NB4 (cell line): Measurements from ENCODE around the gene SLMAP.

Experiments used
- DNase-seq: peaks from one replicate; pipeline ENCODE4 v3.0.0; 2010; ENCODE audit warnings: low read depth
- H3K4me3 ChIP-seq: one replicate; pipeline ENCODE4 v1.5.1; 2011; ENCODE audit warnings: mild to moderate bottlenecking, low read depth, low read length, moderate library complexity
- CTCF ChIP-seq: IDR thresholded peaks from one replicate; pipeline ENCODE4 v1.5.1; 2012; ENCODE audit warnings: low read depth, low read length
- MAX ChIP-seq: IDR thresholded peaks from 2 replicates; pipeline ENCODE4 v1.6.1; 2011; ENCODE audit warnings: low read depth, low read length
- MYC ChIP-seq: IDR thresholded peaks from 2 replicates; pipeline ENCODE4 v1.6.1; 2011; ENCODE audit warnings: low read depth, low read length
- POLR2A ChIP-seq: IDR thresholded peaks from 2 replicates; pipeline ENCODE4 v1.6.1; 2011; ENCODE audit warnings: mild to moderate bottlenecking; ENCODE audit not compliant: insufficient read length; ENCODE audit errors: extremely low read depth

SLMAP gene

GRCh38 chr3:57957824-57958223 lies 201.7 kb downstream of the SLMAP start:
- H3K4me3 ChIP-seq: no peak overlapping the region
- no peak for TF ChIP-seq POLR2A
- TF ChIP-seq MYC: no peak
- TF ChIP-seq MAX: no peak
- TF ChIP-seq CTCF: no peak
- DNase-seq: no peak

- TF ChIP-seq POLR2A: peak; percentile 16
- no peak for TF ChIP-seq CTCF
- H3K4me3 ChIP-seq: peak overlapping the region; percentile 34
- DNase-seq: peak; percentile 82
These were observed 202.7 kb downstream of the SLMAP start for GRCh38 chr3:57958642-57959422.

- TF ChIP-seq CTCF (no peak), POLR2A (no peak), MYC (no peak), MAX (no peak)
- peak; percentile 74 for DNase-seq
- peak overlapping the region; percentile 34 for H3K4me3 ChIP-seq
These were observed 203.5 kb downstream of the SLMAP start for GRCh38 chr3:57959423-57960173.

GRCh38 chr3:57960174-57960505 lies 204.0 kb downstream of the SLMAP start:
- no peak for DNase-seq
- H3K4me3 ChIP-seq: peak overlapping the region; percentile 34
- no peak for TF ChIP-seq POLR2A
- no peak for TF ChIP-seq CTCF
- no peak for TF ChIP-seq MYC
- no peak for TF ChIP-seq MAX

GRCh38 chr3:57961177-57961827 lies 205.2 kb downstream of the SLMAP start:
- no peak for DNase-seq
- TF ChIP-seq MYC (no peak), POLR2A (no peak), CTCF (no peak), MAX (no peak)
- H3K4me3 ChIP-seq: no peak overlapping the region
